HG03066 (cell line): ENCODE measurements around the gene RBBP4.

Experiments used
- ATAC-seq: cut with Tn5 transposase; IDR thresholded peaks from one replicate; pipeline ENCODE4 v1.9.1; 2021; ENCODE audit warnings: low read depth; ENCODE audit not compliant: unreplicated experiment

Gene RBBP4

DNA sequence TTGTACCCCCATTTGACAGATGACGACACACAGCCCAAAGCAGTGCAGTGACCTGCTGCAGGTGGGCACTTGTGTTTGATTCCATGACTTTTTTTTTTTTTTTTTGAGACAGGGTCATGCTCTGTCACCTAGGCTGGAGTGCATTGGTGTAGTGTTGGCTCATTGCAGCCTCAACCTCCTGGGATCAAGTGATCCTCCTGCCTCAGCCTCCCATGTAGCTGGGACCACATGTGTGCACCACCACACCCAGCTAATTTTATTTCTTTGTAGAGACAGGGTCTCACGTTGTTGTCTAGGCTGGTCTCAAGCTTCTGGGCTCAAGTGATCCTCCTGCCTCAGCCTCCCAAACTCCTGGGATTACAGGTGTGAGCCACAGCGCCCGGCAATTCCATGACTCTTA is 66.5 kb downstream of the RBBP4 start:
- ATAC-seq: no peak

DNA sequence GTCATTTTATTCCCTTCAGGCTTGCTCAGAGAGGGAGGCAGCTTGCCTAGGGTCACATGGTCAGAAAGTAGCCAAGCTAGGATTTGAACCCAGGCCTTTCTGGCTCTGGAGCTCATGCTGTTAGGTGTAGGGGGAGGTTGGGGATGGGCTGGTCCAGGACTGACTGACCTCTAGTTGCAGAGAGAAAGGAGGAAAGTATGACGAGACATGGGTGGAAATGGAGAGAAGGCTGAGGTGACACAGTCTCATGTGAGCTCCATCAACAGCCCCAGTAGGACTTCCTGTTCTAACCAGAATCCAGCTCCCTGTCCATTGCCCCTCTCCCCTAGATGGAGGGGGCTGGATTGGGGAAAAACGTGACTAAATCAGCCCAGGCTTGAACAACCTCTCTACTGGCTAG is 67.0 kb downstream of the RBBP4 start:
- ATAC-seq: no peak

- no peak for ATAC-seq
Measured at GRCh38 chr1:32718527-32718926, 67.5 kb downstream of the RBBP4 start.

GRCh38 chr1:32719681-32720275 is 68.8 kb downstream of the RBBP4 start:
- ATAC-seq: no peak

- ATAC-seq: no peak
Measured at GRCh38 chr1:32724678-32725614, 73.9 kb downstream of the RBBP4 start.

- ATAC-seq: no peak
Measured at GRCh38 chr1:32725615-32725982, 74.6 kb downstream of the RBBP4 start.

DNA sequence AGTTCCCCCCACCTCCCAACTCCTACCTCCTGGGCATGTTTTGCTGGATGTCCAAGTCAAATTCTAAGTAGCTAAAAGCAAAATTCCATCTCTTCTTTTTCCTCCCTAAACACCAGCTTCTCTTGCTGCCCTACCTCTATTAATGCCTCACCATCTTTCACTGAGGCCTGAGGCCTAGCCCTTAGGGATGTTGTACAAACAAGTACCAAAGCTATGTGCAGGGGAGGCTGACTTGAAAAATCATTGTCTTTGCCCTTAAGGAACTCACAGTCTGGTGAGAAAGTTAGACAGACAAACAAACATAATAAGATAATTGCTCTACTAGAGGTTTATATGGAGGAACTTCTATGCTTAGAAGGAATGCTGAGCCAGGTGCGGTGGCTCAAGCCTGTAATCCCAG is 76.9 kb downstream of the RBBP4 start:
- no peak for ATAC-seq

DNA sequence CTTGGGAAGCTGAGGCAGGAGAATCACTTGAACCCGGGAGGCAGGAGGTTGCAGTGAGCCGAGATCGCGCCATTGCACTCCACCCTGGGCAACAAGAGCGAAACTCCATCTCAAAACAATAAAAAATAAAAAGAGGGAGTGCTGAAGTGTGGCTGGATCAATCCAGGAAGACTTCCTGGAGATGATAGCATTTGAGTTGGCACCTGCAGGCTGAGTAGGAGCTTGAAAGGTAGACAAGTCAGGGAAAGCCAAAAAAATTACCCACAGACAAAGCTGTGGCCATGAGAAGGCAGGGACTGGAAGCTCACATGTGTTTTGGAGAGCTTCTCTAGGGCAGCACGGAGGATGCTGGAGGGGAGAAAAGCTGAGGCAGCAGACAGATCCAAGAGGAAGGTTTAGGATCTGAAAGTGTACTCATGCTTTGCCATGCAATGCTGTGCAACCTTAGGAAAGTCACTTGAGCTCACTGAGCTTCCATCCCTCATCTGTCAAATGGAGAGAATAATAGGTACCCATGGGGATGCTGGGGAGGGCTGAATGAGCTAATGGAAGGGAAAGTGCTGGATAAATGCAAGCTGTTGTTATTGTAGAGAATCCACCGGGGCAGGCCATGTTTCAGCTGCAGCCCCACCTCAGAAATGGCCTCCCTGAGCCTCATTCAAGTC is 77.5 kb downstream of the RBBP4 start:
- ATAC-seq: no peak

DNA sequence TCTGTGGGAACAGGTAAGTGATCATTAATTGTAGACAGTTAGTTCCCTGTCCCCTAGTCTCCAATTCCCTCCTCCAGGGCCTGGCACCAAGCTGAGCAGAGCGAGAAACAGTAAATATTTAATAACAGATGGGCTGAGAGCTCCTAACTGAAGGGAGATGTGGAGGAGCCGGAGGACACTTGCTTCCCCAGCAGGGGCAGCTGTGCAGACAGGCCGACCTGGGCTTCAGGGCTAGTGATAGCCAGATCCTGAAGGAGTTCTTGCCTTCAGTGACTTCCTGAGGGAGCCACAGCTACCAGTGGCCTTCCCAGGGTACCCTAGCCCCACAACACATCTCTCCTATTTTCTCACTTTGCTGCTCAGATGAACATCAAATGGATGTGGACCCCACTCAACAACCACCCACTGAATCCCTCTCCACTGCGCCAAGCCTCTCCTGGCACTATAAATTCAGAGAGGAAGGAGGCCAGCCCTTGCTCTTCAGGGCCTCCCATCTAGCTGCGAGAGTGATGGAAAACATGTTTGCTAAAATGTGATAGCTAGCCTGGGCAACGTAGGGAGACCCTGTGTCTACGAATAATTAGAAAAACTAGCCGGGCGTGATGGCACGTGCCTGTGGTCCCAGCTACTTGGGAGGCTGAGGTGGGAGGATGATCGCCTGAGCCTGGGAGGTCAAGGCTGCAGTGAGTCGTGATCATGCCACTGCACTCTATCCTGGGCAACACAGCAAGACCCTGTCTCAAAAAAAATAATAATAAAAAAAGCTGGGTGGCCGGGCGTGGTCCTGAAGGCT is 78.4 kb downstream of the RBBP4 start:
- ATAC-seq: no peak

GRCh38 chr1:32733582-32734321 is 82.7 kb downstream of the RBBP4 start:
- no peak for ATAC-seq
